Activated T-helper 2 cell treated with anti-CD3 and anti-CD28 coated beads, Interferon-gamma antibody, Interleukin-2, Interleukin-4, amounts not matched to agents 10 μg/mL and 5 μg/mL and 100 μg/mL, durations not matched to agents 14 hours and 24 hours and 36 hours (primary cell): ENCODE data around the gene OR2AJ1. TPM values are rescaled to one million over a fixed set of nuclear protein-coding genes. Genes with fewer than 3 reads are reported as not detected.
"Not testable (repeated sequence)": the region's sequence is repeated elsewhere in the genome, so short reads cannot be mapped to it uniquely, and the experiment has no call there.

Source experiments
- DNase-seq: peaks from one replicate; pipeline ENCODE4 v3.0.0; 2021; ENCODE audit warnings: low spot score
- H3K27ac Mint-ChIP-seq: one replicate; pipeline ENCODE4 v1.8.0; 2021; ENCODE audit warnings: mixed read lengths
- H3K27me3 Mint-ChIP-seq: one replicate; pipeline ENCODE4 v1.8.0; 2021; ENCODE audit warnings: low read depth, mixed read lengths
- H3K36me3 Mint-ChIP-seq: one replicate; pipeline ENCODE4 v1.8.0; 2021; ENCODE audit warnings: low read depth, mixed read lengths
- H3K4me1 Mint-ChIP-seq: one replicate; pipeline ENCODE4 v1.8.0; 2021; ENCODE audit warnings: low read depth, mixed read lengths
- H3K4me3 Mint-ChIP-seq: one replicate; pipeline ENCODE4 v1.8.0; 2021; ENCODE audit warnings: low read depth, mild to moderate bottlenecking, moderate library complexity, mixed read lengths
- H3K9me3 Mint-ChIP-seq: one replicate; pipeline ENCODE4 v1.8.0; 2021; ENCODE audit warnings: mixed read lengths
- intact Hi-C: fragments of 100-400 bp; cut with micrococcal nuclease; formaldehyde crosslinking; loops from one replicate; pipeline ENCODE4 v1.15.1; 2023
- total RNA-seq: library from RNA; stranded (reverse); gene quantifications from 2 replicates; pipeline ENCODE4 v1.2.3, GENCODE V29; 2022

OR2AJ1 gene
- total RNA-seq, 1 donor from 2014 or later: not detected

DNA sequence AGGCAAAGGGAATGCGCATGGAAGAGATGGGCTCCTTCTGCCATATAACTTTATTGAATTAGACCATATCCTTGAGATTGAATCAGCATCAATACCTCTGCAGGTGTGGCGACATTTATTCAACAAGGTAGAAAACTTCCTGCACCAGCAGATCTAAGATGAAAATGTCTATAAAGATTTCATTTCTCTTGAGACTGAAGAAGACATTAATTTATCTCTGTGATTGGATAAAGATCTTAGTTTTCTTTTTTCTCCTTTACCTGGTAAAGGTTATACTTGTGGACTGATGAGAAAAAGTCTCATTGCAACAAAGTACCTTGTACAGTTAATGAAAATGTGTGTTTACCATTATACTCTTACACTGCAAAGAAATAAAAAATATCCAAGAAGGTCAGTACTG lies 4.7 kb upstream of the OR2AJ1 start, which contains the start of gene OR2T8:
OR2T8 (plus strand) TSS at position 301 of the 400 bp plus-strand sequence. CDS start 766 bp downstream, outside the sequence.
- Mint-ChIP-seq H3K27me3 (no peaks in the 10 kb centered on the region), H3K4me3 (no peak within 1 kb of the TSS), H3K9me3 (no peaks in the 10 kb centered on the region), H3K36me3 (no peaks in the 10 kb centered on the region), H3K4me1 (no peaks in the 10 kb centered on the region), H3K27ac (no peak within 1 kb of the TSS)
- DNase-seq: no peak
- intact Hi-C loops: no loop called here

GRCh38 chr1:247923941-247924340 lies 748 bp upstream of the OR2AJ1 start:
- DNase-seq: no peak
- Mint-ChIP-seq H3K27ac (no peak overlapping the region), H3K27me3 (no peaks in the 10 kb centered on the region), H3K36me3 (no peaks in the 10 kb centered on the region), H3K4me1 (no peaks in the 10 kb centered on the region), H3K9me3 (no peaks in the 10 kb centered on the region), H3K4me3 (no peak overlapping the region)
- intact Hi-C loops: no loop called here

DNA sequence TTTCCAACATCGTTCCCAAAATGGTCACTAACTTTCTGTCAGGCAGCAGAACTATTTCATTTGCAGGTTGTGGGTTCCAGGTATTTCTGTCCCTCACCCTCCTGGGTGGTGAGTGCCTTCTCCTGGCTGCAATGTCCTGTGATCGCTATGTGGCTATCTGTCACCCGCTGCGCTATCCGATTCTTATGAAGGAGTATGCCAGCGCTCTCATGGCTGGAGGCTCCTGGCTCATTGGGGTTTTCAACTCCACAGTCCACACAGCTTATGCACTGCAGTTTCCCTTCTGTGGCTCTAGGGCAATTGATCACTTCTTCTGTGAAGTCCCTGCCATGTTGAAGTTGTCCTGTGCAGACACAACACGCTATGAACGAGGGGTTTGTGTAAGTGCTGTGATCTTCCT lies 9.3 kb downstream of the OR2AJ1 start:
- intact Hi-C loops: no loop called here
- no peak overlapping the region for H3K27ac Mint-ChIP-seq

GRCh38 chr1:247935781-247936180 lies 11.1 kb downstream of the OR2AJ1 start:
- DNase-seq: no peak
- no peak overlapping the region for H3K4me3 Mint-ChIP-seq
- H3K36me3 Mint-ChIP-seq: no peaks in the 10 kb centered on the region
- no peak overlapping the region for H3K27ac Mint-ChIP-seq
- intact Hi-C loops: loop anchor here (2.0 kb wide), 1 partner anchor 27 kb away; no protein-coding TSS in a partner anchor
- H3K27me3 Mint-ChIP-seq: peaks cover 2% of the 10 kb centered on the region
- no peaks in the 10 kb centered on the region for H3K4me1 Mint-ChIP-seq
- no peaks in the 10 kb centered on the region for H3K9me3 Mint-ChIP-seq

More for the DNA sequence above, 9.3 kb downstream of the OR2AJ1 start:
- DNase-seq: no peak
- H3K36me3 Mint-ChIP-seq: no peaks in the 10 kb centered on the region
- no peaks in the 10 kb centered on the region for H3K9me3 Mint-ChIP-seq
- no peak overlapping the region for H3K4me3 Mint-ChIP-seq
- no peaks in the 10 kb centered on the region for H3K27me3 Mint-ChIP-seq
- H3K4me1 Mint-ChIP-seq: no peaks in the 10 kb centered on the region

DNA sequence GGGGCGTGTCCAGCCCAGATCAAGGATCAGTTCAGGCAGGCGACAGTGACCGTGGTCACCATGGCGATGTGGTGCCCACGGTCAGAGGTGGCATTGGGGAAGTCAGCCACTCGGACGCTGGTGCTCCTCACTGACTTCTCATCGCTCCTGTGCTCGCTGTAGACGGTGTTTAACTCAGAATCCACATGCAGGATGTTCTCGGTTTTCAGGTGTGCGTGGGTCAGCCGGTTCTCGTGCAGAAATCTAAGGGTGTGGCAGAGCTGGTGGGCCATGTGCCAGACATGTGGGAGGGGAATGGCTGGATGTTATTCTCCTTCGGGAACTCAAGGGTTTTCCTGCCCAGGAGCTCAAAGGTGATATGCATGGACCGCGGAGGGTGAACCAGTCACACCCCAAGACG lies 11.7 kb downstream of the OR2AJ1 start:
- H3K9me3 Mint-ChIP-seq: no peaks in the 10 kb centered on the region
- H3K36me3 Mint-ChIP-seq: no peaks in the 10 kb centered on the region
- no peak overlapping the region for H3K27ac Mint-ChIP-seq
- DNase-seq: no peak
- peaks cover 2% of the 10 kb centered on the region for H3K27me3 Mint-ChIP-seq
- no peaks in the 10 kb centered on the region for H3K4me1 Mint-ChIP-seq
- intact Hi-C loops: loop anchor here (2.0 kb wide), 1 partner anchor 28 kb away; no protein-coding TSS in a partner anchor
- no peak overlapping the region for H3K4me3 Mint-ChIP-seq

DNA sequence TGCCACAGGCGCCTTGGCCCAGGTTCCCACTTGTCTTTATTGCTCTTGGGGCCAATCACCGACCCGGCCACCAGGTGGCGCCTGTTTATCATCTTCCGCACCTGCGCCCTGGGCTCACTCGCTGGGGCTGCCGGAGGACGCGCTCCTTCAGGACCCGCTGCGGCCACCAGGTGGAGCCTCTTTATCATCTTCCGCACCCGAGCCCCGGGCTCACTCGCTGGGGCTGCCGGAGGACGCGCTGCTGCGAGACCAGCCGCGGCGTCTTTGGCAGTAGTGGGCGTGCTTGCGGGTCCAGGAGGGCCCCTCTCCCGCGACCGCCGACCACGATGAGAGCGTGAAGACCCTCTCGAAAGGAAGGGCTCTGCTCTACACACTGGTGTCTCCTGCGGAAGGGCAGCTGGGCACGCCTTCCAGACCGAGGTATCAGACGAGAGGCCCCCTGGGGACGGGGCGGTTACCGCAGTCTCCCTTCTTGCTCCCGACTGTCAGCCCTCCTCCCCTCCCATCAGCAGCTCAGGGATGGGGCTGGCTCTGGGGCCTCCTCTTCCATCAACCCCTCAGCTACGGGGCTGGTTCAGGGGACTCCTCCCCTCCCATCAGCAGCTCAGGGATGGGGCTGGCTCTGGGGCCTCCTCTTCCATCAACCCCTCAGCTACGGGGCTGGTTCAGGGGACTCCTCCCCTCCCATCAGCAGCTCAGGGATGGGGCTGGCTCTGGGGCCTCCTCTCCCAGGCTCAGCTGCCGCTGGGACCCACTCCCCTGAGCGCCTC lies 12.5 kb downstream of the OR2AJ1 start:
- H3K27ac Mint-ChIP-seq, H3K27me3 Mint-ChIP-seq, H3K4me1 Mint-ChIP-seq, H3K36me3 Mint-ChIP-seq, H3K9me3 Mint-ChIP-seq: not testable (repeated sequence)
- peak overlapping the region; percentile 78 for H3K4me3 Mint-ChIP-seq
- intact Hi-C loops: loop anchor here (2.0 kb wide), 1 partner anchor 28 kb away; no protein-coding TSS in a partner anchor
- DNase-seq: peak; percentile 86

GRCh38 chr1:247942624-247943023 lies 17.9 kb downstream of the OR2AJ1 start:
- Mint-ChIP-seq H3K36me3 (no peaks in the 10 kb centered on the region), H3K4me3 (no peak overlapping the region), H3K4me1 (no peaks in the 10 kb centered on the region), H3K27ac (no peak overlapping the region), H3K9me3 (no peaks in the 10 kb centered on the region), H3K27me3 (peaks cover 2% of the 10 kb centered on the region)
- DNase-seq: no peak
- intact Hi-C loops: no loop called here

DNA sequence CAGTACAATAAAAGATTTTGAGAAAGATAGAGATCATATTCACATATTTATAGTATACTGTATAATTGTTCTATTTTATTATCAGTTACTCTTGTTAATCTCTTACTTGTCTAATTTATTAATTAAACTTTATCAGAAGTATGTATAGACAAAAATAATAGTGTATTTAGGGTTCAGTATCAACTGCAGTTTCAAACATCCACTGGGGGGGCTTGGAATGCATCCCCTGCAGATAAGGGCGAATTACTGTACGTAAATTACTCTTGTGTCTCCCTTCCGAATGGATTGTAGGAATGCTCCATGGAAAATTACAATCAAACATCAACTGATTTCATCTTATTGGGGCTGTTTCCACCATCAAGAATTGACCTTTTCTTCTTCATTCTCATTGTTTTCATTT lies 23.9 kb downstream of the OR2AJ1 start, which contains the start of gene OR2L8:
OR2L8 (plus strand) TSS at position 301 of the 400 bp plus-strand sequence; CDS start at position 301, 0 bp downstream.
- Mint-ChIP-seq H3K4me3 (no peak within 1 kb of the TSS), H3K27me3 (no peaks in the 10 kb centered on the region), H3K27ac (no peak within 1 kb of the TSS), H3K36me3 (no peaks in the 10 kb centered on the region), H3K4me1 (no peaks in the 10 kb centered on the region), H3K9me3 (no peaks in the 10 kb centered on the region)
- no peak for DNase-seq
- intact Hi-C loops: no loop called here

DNA sequence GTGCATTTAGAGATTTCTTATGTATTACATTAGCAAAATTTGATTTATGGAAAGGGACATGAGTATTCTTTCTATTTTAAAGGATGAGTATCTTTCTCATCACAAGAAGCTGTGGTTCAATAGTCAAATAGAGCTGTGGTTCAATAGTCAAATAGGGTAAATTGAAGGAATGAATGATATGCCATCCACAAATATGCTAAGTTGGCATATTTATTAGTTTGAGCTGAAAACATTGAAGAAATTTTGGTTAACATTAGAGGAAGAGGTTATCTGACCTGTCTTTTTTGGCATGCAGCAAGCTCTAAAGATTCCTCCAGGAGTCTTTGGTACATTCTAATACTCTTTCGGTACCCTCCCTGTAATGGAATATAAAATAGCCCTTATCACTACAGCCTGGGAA lies 28.7 kb downstream of the OR2AJ1 start:
- H3K27ac Mint-ChIP-seq: no peak overlapping the region
- no peaks in the 10 kb centered on the region for H3K27me3 Mint-ChIP-seq
- intact Hi-C loops: no loop called here
- H3K4me1 Mint-ChIP-seq: no peaks in the 10 kb centered on the region
- H3K4me3 Mint-ChIP-seq: no peak overlapping the region
- DNase-seq: no peak
- H3K36me3 Mint-ChIP-seq: no peaks in the 10 kb centered on the region
- H3K9me3 Mint-ChIP-seq: peaks cover 9% of the 10 kb centered on the region

DNA sequence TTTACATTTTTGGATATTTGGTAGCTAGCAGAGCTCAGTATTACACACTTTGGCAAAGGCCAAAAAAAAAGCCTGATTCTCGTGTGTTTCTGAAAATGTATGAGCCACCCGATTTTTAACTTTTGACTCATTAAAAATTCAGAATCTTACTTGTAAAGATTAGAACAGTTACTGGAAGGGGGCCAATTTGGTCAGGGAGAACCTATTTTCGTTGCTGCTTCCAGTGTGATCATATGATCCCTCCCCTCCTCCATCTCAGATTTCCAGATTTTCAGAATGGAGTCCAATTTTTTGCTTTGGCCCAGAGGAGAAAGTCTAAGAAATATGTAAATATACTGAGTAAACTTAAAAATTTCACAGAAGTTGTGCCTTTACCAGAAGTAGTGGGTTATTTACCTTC lies 37.1 kb downstream of the OR2AJ1 start:
- peaks cover 12% of the 10 kb centered on the region for H3K9me3 Mint-ChIP-seq
- no peak overlapping the region for H3K27ac Mint-ChIP-seq
- intact Hi-C loops: no loop called here
- DNase-seq: no peak
- no peak overlapping the region for H3K4me3 Mint-ChIP-seq
- no peaks in the 10 kb centered on the region for H3K27me3 Mint-ChIP-seq
- no peaks in the 10 kb centered on the region for H3K36me3 Mint-ChIP-seq
- no peaks in the 10 kb centered on the region for H3K4me1 Mint-ChIP-seq

- DNase-seq: no peak
- Mint-ChIP-seq H3K9me3 (peaks cover 3% of the 10 kb centered on the region), H3K36me3 (no peaks in the 10 kb centered on the region), H3K4me1 (no peaks in the 10 kb centered on the region), H3K4me3 (no peak overlapping the region), H3K27me3 (no peaks in the 10 kb centered on the region), H3K27ac (no peak overlapping the region)
- intact Hi-C loops: no loop called here
Observed at GRCh38 chr1:247962911-247963588, 38.4 kb downstream of the OR2AJ1 start.

GRCh38 chr1:247964933-247965332 lies 40.2 kb downstream of the OR2AJ1 start, which contains the start of gene OR2AK2:
Gene OR2AK2 (plus strand): TSS chr1:247965233. CDS start chr1:247965377, 144 bp downstream.
- Mint-ChIP-seq H3K9me3 (peaks cover 10% of the 10 kb centered on the region), H3K4me3 (no peak within 1 kb of the TSS), H3K36me3 (no peaks in the 10 kb centered on the region), H3K27me3 (no peaks in the 10 kb centered on the region), H3K27ac (no peak within 1 kb of the TSS), H3K4me1 (no peaks in the 10 kb centered on the region)
- intact Hi-C loops: no loop called here
- no peak for DNase-seq
